ENCODE data around the gene ARTN. TPM values are rescaled to one million over a fixed set of nuclear protein-coding genes. Genes with fewer than 3 reads are reported as not detected.
A peak's percentile ranks its signal among the peaks of the same experiment; 100 is the strongest.

ARTN gene
- total RNA-seq, 2 donors from 2014 or later: 0.25 TPM; not detected in 1

GRCh38 chr1:43983253-43983899 is 49.8 kb downstream of the ARTN start:
- ATAC-seq: no peak
- H3K27ac Mint-ChIP-seq: peak overlapping the region in 1 of 2 donors; percentile 7

DNA sequence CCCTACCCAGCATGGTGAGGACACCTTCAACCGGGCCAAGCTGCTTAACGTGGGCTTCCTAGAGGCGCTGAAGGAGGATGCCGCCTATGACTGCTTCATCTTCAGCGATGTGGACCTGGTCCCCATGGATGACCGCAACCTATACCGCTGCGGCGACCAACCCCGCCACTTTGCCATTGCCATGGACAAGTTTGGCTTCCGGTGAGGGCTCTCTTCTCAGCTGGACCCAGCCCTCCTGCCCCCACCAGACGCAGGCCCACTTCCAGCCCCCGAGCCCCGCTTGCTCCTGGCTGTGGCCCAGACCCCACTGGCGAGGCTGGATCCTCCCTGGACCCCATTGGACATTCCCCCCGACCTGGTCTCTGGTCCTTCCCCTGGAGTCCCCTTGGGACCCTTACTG is 51.3 kb downstream of the ARTN start:
- no peak for DNase-seq (ENCODE audit: low spot score in 2 of 2)
- Mint-ChIP-seq H3K9me3 (no peaks in the 10 kb centered on the region), H3K36me3 (peaks cover 0 to 6% of the 10 kb centered on the region in 2 donors)

More at GRCh38 chr1:43983253-43983899, 49.8 kb downstream of the ARTN start:
- no peak for DNase-seq (ENCODE audit: low spot score in 2 of 2)
- Mint-ChIP-seq H3K9me3 (no peaks in the 10 kb centered on the region), H3K36me3 (peaks cover 0 to 6% of the 10 kb centered on the region in 2 donors)

DNA sequence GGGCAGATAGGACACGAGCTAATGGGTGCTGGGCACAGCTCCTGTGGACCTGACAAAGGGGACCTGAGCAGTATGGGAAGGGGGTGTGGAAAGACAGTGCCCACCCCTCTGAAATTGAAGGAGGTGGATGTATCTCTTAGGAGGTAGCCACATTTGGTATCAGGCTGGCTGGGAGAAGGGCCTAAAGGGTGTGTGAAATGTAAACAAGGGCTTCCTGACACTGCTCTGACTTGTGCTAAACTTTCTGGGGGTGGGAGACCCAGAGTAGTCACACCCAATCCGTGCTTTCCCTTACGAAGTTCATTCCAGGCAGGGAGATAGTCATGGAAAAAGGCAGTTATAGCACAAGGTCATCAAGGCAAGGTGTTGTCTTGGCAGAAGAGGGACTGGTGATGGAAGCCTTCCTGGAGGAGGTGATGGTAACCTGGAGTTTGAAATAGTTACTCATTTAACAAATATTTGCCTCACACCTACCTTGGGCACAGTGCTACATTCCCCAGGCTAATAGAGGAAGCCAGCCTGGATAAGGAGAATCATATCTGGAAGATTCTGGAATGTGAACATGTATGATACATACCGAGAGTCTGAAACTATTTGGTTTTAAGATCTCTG is 52.5 kb downstream of the ARTN start:
- H3K36me3 Mint-ChIP-seq: no peaks in the 10 kb centered on the region
- no peak for ATAC-seq
- H3K9me3 Mint-ChIP-seq: no peaks in the 10 kb centered on the region
- H3K27ac Mint-ChIP-seq: peak overlapping the region in 1 of 2 donors; percentile 52
- no peak for DNase-seq (ENCODE audit: low spot score in 2 of 2)

More for the DNA sequence above, 51.3 kb downstream of the ARTN start:
- H3K27ac Mint-ChIP-seq: no peak overlapping the region
- no peak for ATAC-seq

GRCh38 chr1:43986712-43987111 is 53.1 kb downstream of the ARTN start:
- DNase-seq (ENCODE audit: low spot score in 2 of 2): no peak
- peak overlapping the region in 1 of 2 donors; percentile 52 for H3K27ac Mint-ChIP-seq
- H3K36me3 Mint-ChIP-seq: no peaks in the 10 kb centered on the region
- no peaks in the 10 kb centered on the region for H3K9me3 Mint-ChIP-seq
- ATAC-seq: no peak

Other genes with a start within 250 kb of the ARTN start
- 10 to 100 TPM; 21.8 to 22.3 TPM for gene ST3GAL3, start 226.3 kb upstream of the ARTN start, total RNA-seq
- 10 to 100 TPM; 16.0 to 16.6 TPM for gene IPO13, start 13.1 kb downstream of the ARTN start, total RNA-seq
- gene DPH2, start 36.2 kb downstream of the ARTN start, total RNA-seq: 10 to 100 TPM; 30.8 to 31.1 TPM
- gene ATP6V0B, start 41.2 kb downstream of the ARTN start, total RNA-seq: 10 to 100 TPM; 86.5 to 89.1 TPM
- gene B4GALT2, start 45.4 kb downstream of the ARTN start, total RNA-seq: 10 to 100 TPM; 11.3 to 24.8 TPM
- gene CCDC24, start 57.8 kb downstream of the ARTN start, total RNA-seq: 1 to 10 TPM; 1.4 to 1.8 TPM
- 1 to 10 TPM; 5.1 to 6.2 TPM for gene SLC6A9, start 97.7 kb downstream of the ARTN start, total RNA-seq
- gene KLF17, start 185.0 kb downstream of the ARTN start, total RNA-seq: not detected
- not detected for gene KLF18, start 207.8 kb downstream of the ARTN start, total RNA-seq